Measurements from ENCODE around the gene MGRN1. TPM values are rescaled to one million over a fixed set of nuclear protein-coding genes. Genes with fewer than 3 reads are reported as not detected.
A peak's percentile ranks its signal among the peaks of the same experiment; 100 is the strongest.

Gene MGRN1
- total RNA-seq, 1 donor, result 34.3 TPM

GRCh38 chr16:4694642-4695451 lies 70.2 kb downstream of the MGRN1 start:
- no peak for TF ChIP-seq CTCF (IDR thresholded peaks at IDR 0.05; ENCODE audit: insufficient read depth, low read length)
- peak; percentile 9 for DNase-seq (ENCODE audit: low read depth)
- peak overlapping the region; percentile 95 for H3K4me3 ChIP-seq (ENCODE audit: low read depth, low read length)

- no peak for DNase-seq (ENCODE audit: low read depth)
- H3K4me3 ChIP-seq (ENCODE audit: low read depth, low read length), result no peak overlapping the region
- no peak for TF ChIP-seq CTCF (IDR thresholded peaks at IDR 0.05; ENCODE audit: insufficient read depth, low read length)
These were observed 71.0 kb downstream of the MGRN1 start for GRCh38 chr16:4695473-4696171.

DNA sequence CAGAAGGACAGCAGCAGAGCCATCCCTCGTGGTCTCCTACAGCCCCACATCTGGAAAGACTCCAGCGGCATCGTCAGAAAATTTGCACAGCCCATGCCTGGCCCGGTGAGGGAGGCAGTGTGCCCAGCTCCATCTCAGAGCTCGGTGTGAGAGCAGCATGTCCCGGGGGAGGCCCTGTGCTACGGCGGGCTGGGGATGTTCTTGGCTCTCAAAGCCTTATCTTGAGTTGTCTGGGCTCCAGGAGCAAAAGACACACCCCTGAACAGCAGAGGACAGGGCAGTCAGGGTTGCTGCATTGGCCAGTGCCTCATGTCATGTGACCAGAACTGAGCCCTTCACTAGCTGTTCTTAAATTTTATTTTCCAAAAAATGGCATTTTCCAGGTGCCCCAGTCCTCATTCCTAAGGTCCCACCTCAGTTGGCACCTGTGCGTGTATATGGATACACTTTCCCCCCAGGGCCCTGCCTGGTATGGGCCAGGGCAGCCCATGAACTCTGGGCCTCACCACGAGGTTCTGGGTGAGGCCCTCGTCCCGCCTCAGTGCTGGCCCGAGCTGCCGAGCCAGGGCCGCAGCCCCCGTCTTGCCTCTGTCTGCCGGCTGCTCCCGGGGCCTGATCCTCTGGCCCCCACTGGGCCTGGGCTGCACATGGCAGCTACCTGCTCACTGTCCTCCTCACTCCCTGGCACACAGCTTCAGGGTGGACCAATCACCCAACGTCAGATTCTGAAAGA lies 71.7 kb downstream of the MGRN1 start:
- DNase-seq (ENCODE audit: low read depth), result peak; percentile 59
- no peak for TF ChIP-seq CTCF (IDR thresholded peaks at IDR 0.05; ENCODE audit: insufficient read depth, low read length)
- no peak overlapping the region for H3K4me3 ChIP-seq (ENCODE audit: low read depth, low read length)

DNA sequence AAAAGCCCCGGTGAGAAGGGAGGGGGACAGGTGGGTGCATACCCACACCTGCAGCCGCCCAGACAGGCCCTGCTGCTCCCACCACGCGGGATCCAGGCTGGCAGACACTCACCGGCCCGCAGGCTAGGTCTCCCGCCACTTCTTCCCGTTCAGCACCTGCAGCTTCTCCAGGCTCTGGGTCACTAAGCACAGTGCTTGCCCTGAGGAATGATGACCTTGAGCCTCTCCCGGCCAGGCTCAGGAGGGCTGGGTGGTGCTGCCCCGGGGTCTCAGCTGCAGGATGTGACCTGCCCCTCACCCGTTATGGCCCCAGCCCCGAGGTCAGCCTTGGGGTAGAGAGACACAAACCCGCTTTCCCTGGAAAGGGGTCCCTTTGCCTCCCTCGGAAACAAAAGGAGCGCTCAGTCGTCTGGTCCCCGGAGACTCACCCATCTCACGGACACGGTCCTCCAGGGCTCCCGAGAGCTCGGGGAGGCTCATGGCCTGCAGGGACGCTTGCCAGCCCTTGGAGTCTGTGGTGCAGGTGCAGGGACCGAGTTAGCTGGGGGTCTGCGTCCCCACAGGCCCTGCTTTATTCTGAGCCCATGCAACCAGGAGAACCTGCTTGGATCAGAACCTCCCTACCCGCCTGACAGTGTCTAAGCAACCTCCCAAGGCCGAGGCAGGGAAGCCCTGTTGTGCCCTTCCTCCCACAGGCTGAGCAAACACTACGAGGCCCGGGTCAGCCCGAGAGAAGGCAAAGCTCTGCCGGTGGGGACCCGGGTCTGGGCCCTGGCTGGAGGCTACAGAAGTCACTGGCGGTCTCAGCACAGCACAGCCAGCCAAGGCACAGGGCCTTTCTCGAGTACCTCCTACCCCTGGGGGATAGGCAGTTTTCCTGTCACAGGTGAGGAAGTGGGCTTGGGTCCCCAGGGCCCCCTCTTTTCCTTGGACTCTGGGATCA lies 72.5 kb downstream of the MGRN1 start:
- no peak for DNase-seq (ENCODE audit: low read depth)
- no peak for TF ChIP-seq CTCF (IDR thresholded peaks at IDR 0.05; ENCODE audit: insufficient read depth, low read length)
- H3K4me3 ChIP-seq (ENCODE audit: low read depth, low read length), result no peak overlapping the region

- no peak for DNase-seq (ENCODE audit: low read depth)
- no peak overlapping the region for H3K4me3 ChIP-seq (ENCODE audit: low read depth, low read length)
- no peak for TF ChIP-seq CTCF (IDR thresholded peaks at IDR 0.05; ENCODE audit: insufficient read depth, low read length)
These were observed 73.2 kb downstream of the MGRN1 start for GRCh38 chr16:4697848-4698291.

Data from fibroblast of the aortic adventitia (primary cell).